ENCODE data around the gene ACOT8. TPM values are rescaled to one million over a fixed set of nuclear protein-coding genes. Genes with fewer than 3 reads are reported as not detected.

Gene ACOT8
- total RNA-seq, 3 donors from 2014 or later (not counting 1 experiment from before 2014, with no cell fraction given), result 30.5 to 35.4 (median 31.7) TPM

- ATAC-seq, result no peak
- Mint-ChIP-seq H3K9me3 (no peaks in the 10 kb centered on the region), H3K4me3 (no peak overlapping the region), H3K27me3 (ENCODE audit: low read depth in 2 of 2) (no peaks in the 10 kb centered on the region), H3K4me1 (peaks cover 7 to 14% of the 10 kb centered on the region in 2 donors), H3K27ac (no peak overlapping the region), H3K36me3 (no peaks in the 10 kb centered on the region)
- Histone ChIP-seq H3K27ac (ENCODE audit: low read length) (no peak overlapping the region), H3K4me1 (ENCODE audit: control insufficient read depth, insufficient read depth, low read length) (no peaks in the 10 kb centered on the region), H3K27me3 (ENCODE audit: control insufficient read depth, insufficient read depth, low read length) (no peaks in the 10 kb centered on the region), H3K4me3 (ENCODE audit: low read length) (no peak overlapping the region), H3K36me3 (ENCODE audit: control insufficient read depth, insufficient read depth, low read length) (peaks cover 53% of the 10 kb centered on the region), H3K9me3 (ENCODE audit: control insufficient read depth, insufficient read depth, low read length) (no peaks in the 10 kb centered on the region)
- WGBS (ENCODE audit: insufficient coverage), result 97% methylated on average over 8 of the region's 8 CpGs
- intact Hi-C loops (cut with micrococcal nuclease), result no loop called here
- no peak for DNase-seq
- TF ChIP-seq CTCF (IDR thresholded peaks at IDR 0.05), result no peak
Observed at GRCh38 chr20:45848421-45848820, 8.8 kb downstream of the ACOT8 start.

- DNase-seq (no peak), ATAC-seq (no peak)
- no peaks in the 10 kb centered on the region for H3K9me3 Mint-ChIP-seq
- no peaks in the 10 kb centered on the region for H3K27me3 Mint-ChIP-seq (ENCODE audit: low read depth in 2 of 2)
- Histone ChIP-seq H3K27me3 (ENCODE audit: control insufficient read depth, insufficient read depth, low read length) (no peaks in the 10 kb centered on the region), H3K36me3 (ENCODE audit: control insufficient read depth, insufficient read depth, low read length) (peaks cover 55% of the 10 kb centered on the region), H3K4me1 (ENCODE audit: control insufficient read depth, insufficient read depth, low read length) (peaks cover 11% of the 10 kb centered on the region), H3K4me3 (ENCODE audit: low read length) (no peak overlapping the region), H3K9me3 (ENCODE audit: control insufficient read depth, insufficient read depth, low read length) (no peaks in the 10 kb centered on the region), H3K27ac (ENCODE audit: low read length) (no peak overlapping the region)
- no peak overlapping the region for H3K4me3 Mint-ChIP-seq
- H3K36me3 Mint-ChIP-seq, result no peaks in the 10 kb centered on the region
- TF ChIP-seq CTCF (IDR thresholded peaks at IDR 0.05), result no peak
- peaks cover 18 to 27% of the 10 kb centered on the region in 2 donors for H3K4me1 Mint-ChIP-seq
- intact Hi-C loops (cut with micrococcal nuclease), result no loop called here
- H3K27ac Mint-ChIP-seq, result no peak overlapping the region
Observed at GRCh38 chr20:45845452-45845851, 11.7 kb downstream of the ACOT8 start.

- DNase-seq, result no peak
- TF ChIP-seq CTCF (IDR thresholded peaks at IDR 0.05), result no peak
- Mint-ChIP-seq H3K4me1 (peaks cover 11 to 20% of the 10 kb centered on the region in 2 donors), H3K9me3 (no peaks in the 10 kb centered on the region), H3K27me3 (ENCODE audit: low read depth in 2 of 2) (no peaks in the 10 kb centered on the region), H3K4me3 (no peak overlapping the region), H3K27ac (peak overlapping the region in 1 of 2 donors; percentile 61), H3K36me3 (no peaks in the 10 kb centered on the region)
- no peaks in the 10 kb centered on the region for H3K27me3 ChIP-seq (ENCODE audit: control insufficient read depth, insufficient read depth, low read length)
- intact Hi-C loops (cut with micrococcal nuclease), result no loop called here
- no peak for ATAC-seq
- H3K4me1 ChIP-seq (ENCODE audit: control insufficient read depth, insufficient read depth, low read length), result peaks cover 11% of the 10 kb centered on the region
- no peak overlapping the region for H3K27ac ChIP-seq (ENCODE audit: low read length)
- H3K4me3 ChIP-seq (ENCODE audit: low read length), result no peak overlapping the region
- no peaks in the 10 kb centered on the region for H3K9me3 ChIP-seq (ENCODE audit: control insufficient read depth, insufficient read depth, low read length)
- over 99% methylated on average over 12 of the region's 14 CpGs for WGBS (ENCODE audit: insufficient coverage)
- peaks cover 50% of the 10 kb centered on the region for H3K36me3 ChIP-seq (ENCODE audit: control insufficient read depth, insufficient read depth, low read length)
Observed at GRCh38 chr20:45843506-45843905, 13.7 kb downstream of the ACOT8 start.

GRCh38 chr20:45842169-45842812 lies 14.9 kb downstream of the ACOT8 start:
- H3K27me3 Mint-ChIP-seq (ENCODE audit: low read depth in 2 of 2), result no peaks in the 10 kb centered on the region
- H3K36me3 Mint-ChIP-seq, result no peaks in the 10 kb centered on the region
- Histone ChIP-seq H3K9me3 (ENCODE audit: control insufficient read depth, insufficient read depth, low read length) (no peaks in the 10 kb centered on the region), H3K36me3 (ENCODE audit: control insufficient read depth, insufficient read depth, low read length) (peaks cover 43% of the 10 kb centered on the region), H3K27me3 (ENCODE audit: control insufficient read depth, insufficient read depth, low read length) (no peaks in the 10 kb centered on the region), H3K27ac (ENCODE audit: low read length) (peak overlapping the region; percentile 49), H3K4me1 (ENCODE audit: control insufficient read depth, insufficient read depth, low read length) (peaks cover 11% of the 10 kb centered on the region), H3K4me3 (ENCODE audit: low read length) (no peak overlapping the region)
- 17% methylated on average over 5 of the region's 5 CpGs for WGBS (ENCODE audit: insufficient coverage)
- intact Hi-C loops (cut with micrococcal nuclease), result no loop called here
- TF ChIP-seq CTCF (IDR thresholded peaks at IDR 0.05), result no peak
- no peak overlapping the region for H3K4me3 Mint-ChIP-seq
- ATAC-seq (peak; percentile 76 to 97 (median 91)), DNase-seq (no peak)
- peaks cover 11 to 18% of the 10 kb centered on the region in 2 donors for H3K4me1 Mint-ChIP-seq
- no peaks in the 10 kb centered on the region for H3K9me3 Mint-ChIP-seq
- peak overlapping the region; percentile 61 to 70 for H3K27ac Mint-ChIP-seq

Data from natural killer cell (primary cell).